RKO (cell line): ENCODE results near the gene SLC36A1.

ENCODE experiments used
- DNase-seq: peaks from one replicate; pipeline ENCODE4 v3.0.0-alpha.2; 2016; ENCODE audit warnings: low spot score

Gene SLC36A1

DNA sequence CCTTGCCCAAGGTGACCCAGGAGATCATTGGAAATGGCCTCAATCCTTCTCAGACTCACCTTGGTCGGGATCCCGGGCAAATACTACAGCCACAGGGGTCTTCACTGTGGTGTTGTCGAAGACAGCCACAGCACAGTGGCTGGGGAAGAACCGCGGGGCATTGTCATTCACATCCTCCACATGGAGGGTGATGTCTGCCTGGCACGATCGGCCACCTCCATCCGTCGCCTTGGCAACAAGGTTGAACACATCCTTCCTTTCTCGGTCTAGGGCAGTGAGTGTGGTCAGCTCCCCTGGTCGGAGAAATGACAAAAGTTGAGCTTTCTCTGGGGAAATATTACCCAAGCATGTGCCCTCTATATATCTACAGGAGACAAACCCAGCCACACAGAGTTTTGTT, 86.9 kb downstream of the SLC36A1 start:
- no peak for DNase-seq

- DNase-seq: no peak
Observed at GRCh38 chr5:151537044-151537443, 89.6 kb downstream of the SLC36A1 start.

- no peak for DNase-seq
Observed at GRCh38 chr5:151541571-151541970, 94.2 kb downstream of the SLC36A1 start.
